GM18861 (cell line): Measurements from ENCODE around the gene TDRD1.

Experiments used
- ATAC-seq: cut with Tn5 transposase; IDR thresholded peaks from one replicate; pipeline ENCODE4 v1.9.1; 2021; ENCODE audit not compliant: unreplicated experiment

TDRD1 gene

DNA sequence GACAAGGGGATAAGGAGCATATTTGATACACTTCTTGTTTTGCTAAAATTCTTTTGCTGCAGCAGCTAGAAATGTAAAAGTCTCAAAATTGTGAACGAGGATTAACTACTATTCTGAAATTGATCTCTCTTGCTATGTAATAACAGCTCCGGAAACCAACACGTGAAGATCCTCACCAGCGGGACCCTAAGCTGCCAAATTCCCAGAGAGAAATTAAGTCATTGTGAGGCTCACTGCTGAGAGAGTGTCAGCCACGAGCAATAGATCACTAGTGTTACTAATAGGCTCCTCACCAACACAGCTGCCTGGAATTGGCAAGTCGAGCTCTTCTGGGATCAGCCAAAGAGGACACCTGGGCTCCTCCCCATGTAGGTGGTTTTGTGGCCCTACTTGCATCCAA, 54.3 kb downstream of the TDRD1 start:
- ATAC-seq, result no peak

DNA sequence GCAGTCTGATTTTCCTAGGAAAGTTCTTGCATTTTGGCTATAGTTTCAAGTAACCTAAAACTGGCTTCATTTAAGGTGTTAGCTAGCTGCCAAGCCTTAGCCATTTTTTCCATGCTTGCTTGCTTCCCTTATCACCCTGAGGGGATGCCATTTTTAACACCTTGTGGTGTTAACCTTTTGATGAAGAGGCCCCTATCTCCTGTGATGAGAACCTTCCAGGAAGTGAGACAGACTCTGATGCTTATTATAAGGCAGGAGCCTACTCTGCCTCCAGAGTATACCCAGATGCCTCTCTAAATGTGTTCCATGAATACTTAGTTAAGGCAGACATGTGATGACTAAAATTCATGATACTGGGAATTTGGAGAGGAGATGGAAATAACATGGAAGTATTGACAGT, 55.0 kb downstream of the TDRD1 start:
- no peak for ATAC-seq

DNA sequence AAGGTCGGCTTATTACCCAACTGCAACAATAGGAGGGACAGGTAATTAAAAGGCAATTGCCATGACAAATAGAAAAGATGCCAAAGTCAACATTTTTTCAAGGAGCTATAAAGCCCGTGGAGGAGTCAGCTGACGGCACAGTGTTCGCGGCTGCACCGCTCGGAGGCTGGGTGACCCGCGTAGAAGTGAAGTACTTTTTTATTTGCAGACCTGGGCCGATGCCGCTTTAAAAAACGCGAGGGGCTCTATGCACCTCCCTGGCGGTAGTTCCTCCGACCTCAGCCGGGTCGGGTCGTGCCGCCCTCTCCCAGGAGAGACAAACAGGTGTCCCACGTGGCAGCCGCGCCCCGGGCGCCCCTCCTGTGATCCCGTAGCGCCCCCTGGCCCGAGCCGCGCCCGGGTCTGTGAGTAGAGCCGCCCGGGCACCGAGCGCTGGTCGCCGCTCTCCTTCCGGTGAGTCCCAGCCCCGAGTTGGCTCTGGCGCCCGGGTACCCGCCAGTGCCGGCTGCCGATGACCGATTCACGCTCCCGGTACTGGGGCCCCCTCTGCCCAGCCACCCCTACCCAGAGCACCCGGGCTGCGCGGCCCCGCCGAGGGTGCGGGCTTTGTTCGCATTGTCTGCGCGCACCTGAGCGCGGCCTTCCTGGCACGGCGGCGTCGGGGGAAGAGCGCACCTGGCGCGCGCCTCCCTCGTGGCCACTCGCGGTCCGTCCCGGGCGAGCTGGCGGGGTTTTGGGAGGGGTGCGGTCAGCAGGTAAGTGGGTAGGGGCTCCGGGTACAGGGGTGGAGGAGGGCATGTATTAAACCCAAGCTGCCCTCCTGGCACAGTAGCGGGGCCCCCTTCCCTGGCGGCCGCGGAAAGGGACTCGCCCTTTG, 60.2 kb downstream of the TDRD1 start, which contains the start of gene VWA2:
Gene VWA2, plus strand, starts transcription at position 138 of the 877 bp plus-strand sequence. CDS start 9,460 bp downstream, outside the sequence.
- no peak for ATAC-seq

DNA sequence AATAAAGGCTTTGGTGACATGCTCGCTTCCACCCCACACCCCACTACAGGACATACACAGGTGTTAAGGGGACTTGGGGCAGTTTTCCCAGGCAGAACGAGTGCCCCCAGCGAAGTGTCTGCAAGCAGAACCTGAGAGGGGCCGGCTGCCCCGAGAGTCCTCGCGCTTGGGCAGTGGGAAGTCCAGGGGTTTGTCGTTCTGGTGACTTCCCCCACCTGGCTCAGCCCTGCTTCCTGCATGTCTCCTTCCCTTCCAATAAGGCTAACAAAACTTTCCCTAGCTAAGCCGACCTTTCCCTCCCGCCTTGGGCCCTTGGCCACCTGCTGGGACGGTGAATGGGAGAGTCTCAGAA, 60.8 kb downstream of the TDRD1 start:
- no peak for ATAC-seq

DNA sequence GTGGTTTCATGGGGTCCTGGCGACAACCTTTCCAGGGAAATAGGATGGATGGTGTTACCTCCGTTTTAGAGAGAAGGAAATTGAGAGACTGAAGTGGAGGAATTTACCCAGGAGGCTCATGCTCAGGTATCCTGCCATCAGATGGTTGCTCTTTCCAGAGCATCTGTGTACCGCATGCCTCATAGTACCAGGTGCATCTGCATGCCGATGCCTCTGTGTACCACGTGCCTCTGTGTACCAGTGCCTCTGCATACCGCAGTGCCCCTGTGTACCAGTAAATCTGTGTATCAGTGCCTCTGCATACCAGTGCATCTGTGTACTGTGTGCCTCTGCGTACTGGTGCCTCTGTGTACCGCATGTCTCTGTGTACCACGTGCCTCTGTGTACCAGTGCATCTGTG, 63.1 kb downstream of the TDRD1 start:
- ATAC-seq, result no peak

DNA sequence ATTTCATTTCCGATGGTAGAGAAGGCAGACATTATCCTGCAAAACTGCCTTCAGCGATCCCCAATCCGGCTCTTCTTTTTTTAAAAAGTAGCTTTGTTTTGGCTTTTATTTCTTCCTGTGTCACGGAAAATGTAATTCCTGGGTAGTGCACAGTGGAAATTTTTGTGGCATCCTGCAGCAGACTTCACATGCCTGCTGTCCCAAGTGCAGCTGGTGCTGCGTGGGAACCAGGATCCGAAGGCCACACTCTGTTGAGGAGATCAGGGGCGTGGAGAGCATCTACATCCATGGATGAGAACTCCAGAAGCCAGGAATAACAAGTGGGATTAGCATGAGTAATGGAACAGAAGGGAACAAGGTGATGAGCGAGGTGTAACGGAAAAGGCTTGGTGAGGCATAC, 64.5 kb downstream of the TDRD1 start:
- no peak for ATAC-seq

DNA sequence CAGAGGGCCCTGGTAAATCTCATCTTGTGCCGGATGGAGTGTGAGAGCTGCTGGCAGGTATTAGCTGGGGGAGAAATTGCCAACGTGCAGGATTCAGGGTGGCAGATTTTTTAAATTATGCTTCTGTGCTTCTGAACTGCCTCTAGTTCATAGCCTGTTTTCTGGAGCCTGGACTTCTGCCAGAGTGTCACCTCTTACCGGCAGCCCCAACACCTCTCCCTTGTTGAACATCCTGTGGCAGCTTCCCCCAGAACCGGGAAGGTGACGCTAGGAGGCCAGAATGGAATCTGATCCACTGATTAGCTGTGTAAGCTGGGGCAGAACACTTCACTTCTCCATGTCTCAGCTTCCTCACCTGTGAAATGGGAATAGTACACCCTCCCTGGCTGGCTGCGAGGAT, 65.0 kb downstream of the TDRD1 start:
- ATAC-seq, result no peak

DNA sequence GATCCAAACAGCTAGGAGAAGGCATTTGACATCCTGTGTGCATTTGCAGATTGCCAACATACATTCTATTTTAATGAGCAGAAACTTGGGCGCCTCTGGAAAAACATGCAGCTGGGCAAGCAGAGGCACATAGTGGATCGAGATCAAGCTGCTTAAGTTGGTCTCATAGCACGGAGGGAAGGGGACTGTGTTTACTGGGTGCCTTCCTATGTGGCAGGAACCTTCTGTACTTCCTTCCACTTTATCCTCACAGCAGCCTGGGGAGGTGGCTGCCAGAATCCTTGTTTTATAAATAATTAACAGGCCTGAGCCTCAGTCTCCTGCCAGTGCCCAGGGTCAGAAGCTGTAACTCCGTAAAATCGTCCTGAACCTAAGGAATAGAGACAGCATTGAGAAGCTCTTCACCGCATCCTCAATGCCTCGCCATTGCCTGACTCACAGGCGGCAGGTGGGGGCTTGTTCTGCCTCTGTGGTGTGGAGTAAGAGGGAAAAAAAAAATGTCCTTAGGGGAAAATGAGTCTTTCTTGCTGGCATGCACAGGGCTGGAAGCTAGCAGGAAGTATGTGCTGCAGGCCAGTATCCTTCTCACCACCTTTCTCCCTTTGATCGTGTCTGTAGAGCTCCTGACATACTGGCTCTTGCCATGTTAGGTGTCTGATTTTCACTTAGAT, 66.1 kb downstream of the TDRD1 start:
- ATAC-seq, result no peak

DNA sequence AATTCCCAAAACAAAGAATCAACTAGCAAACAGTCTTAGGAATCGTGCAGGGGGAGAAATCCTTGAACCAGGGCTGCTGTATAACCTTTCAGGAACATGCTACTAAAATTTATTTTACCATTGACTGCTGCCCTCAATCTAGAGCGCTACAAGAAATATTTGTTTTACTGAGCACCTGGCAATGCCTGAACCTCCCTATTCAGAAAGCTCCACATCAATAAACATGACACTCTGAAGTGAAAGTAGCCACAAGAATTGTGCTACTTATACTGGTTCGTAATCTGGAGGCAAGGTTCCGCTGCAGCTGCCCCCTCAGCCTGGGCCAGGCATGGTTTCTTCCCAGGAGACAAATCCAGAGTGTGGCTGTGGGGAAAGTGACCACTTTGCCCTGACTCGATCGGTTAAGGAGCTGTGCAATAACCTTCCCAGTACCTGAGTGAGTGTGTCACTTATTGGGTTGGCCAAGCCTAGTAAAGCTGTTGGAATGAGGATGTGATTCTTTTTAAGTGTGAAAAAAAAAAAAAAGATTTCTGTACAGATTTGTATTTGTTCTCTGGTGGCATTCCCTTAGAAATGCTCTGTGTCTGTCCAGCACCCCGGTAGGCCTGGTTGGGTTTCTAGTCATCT, 67.6 kb downstream of the TDRD1 start:
- ATAC-seq, result no peak

DNA sequence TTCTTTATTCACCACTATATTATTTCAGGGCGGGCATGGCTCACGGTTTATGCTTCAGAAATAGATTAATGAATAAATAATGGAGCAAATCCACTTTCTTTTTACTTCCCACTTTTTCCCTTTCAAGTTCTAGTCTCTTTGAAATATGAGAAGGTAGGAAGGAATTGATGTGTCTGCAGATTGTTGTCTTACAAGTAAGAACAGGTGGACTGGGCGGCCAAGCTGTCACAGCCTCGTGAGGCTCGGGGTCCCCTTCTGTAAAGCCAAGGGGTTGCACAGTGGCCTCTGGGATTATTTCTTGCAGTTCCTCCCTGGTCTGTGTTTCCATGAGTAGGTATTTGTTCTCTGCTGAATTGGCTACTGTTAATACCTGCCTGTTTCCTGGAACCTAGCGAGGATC, 71.1 kb downstream of the TDRD1 start:
- no peak for ATAC-seq

DNA sequence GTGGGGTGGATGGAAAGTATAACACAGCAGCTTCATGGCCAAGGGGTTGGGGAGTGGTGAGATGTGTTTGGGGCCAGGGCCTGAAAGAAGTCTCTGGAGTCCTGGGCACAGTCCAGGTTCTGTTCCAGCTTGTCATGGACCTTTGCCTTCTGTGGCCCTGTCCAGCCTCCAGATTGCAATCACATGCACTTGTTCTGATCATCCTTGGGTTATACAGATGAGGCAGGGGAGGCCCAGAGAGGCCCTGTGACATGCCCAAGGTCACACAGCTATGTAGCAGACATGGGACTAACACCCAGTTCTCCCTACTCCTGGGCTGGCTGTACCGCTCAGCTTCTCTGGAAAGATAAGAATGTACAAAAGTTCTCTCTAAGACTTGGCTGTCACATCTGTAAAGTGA, 71.6 kb downstream of the TDRD1 start:
- no peak for ATAC-seq

DNA sequence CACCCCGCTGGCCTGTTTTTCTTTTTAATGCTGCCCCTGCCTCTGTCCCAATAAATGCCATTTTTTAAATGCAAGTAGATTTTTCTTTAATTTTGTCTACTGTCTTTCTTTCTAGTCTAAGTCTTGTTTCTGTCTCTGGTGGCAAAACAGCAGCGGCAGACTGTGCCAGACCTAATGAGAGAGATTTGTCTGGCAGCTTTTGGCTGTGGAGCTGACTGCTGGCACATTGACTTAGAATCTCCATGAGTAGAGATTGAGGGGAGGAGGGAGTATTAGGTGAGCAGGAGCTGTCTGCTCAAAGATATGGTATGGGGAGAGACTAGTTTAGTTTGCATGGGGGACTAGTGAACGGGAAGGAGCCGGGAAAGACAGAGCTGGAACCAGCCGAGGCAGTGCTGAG, 72.9 kb downstream of the TDRD1 start:
- no peak for ATAC-seq

DNA sequence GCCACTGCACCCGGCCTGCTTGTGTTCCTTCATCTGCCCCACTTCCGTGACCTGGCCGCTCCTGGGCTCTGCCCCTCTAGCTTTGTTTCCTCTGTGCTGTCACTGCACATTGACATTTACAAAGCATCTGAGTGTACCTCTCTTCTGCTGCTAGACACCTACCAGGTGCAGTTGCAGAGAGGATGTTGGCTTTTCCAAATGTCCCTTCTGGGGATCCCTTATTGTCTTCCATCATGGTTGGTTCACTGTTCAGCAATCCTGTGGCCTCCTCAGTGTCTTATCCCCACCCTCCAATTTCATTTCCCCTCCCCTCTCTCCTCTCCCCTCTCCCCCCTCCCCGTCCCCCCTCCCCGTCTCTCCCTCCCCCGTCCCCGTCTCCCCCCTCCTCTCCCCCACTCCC, 73.7 kb downstream of the TDRD1 start:
- ATAC-seq, result no peak

DNA sequence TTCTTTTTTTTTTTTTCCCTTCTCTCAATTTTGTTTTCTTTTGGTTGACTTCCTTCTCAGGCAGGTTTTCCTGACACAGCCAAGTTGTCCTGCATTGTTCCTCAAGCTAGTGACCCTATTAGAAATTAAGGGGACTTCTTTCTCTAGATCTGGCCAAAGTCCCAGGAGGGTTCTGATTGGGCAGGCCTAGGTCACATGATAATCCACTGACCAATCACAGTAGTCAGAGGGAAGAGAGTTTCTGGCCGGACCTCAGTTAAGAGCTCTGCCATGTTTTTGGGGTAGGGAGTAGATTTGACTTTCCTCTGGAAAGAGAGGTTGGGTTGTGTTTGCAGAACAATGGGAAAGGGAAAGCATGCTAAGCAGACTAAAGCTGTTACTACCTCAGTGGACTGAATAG, 76.1 kb downstream of the TDRD1 start:
- no peak for ATAC-seq

DNA sequence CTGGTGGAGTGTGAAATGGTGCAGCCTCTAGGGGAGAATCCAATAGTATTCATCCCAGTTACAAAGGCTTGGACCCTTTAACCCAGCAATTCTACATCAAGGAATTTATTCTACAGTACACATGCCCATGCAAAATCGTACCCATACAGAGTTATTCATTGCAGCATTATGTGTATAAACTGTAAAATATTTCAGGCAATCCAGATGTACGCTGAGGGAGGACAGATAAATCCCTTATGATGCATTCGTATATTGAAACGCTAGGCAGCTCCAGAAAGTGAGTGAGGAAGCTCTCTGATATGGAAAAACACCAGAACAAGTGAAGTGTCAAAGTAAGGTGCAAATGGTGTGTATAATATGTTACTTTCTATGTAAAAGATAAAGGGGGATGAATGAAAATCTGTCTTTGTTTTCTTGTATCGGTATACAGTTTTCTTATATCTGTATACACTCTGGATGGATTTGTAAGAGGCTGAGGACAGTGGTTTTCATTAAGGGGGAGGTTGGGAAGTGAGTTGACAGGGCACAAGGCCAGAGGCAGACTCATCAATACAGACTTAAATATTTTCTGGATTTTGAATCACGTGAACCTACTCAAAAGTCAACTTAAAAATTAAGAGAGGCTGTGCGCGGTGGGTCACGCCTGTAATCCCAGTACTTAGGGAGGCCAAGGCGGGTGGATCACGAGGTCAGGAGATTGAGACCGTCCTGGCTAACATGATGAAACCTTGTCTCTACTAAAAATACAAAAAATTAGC, 77.0 kb downstream of the TDRD1 start:
- ATAC-seq, result no peak

DNA sequence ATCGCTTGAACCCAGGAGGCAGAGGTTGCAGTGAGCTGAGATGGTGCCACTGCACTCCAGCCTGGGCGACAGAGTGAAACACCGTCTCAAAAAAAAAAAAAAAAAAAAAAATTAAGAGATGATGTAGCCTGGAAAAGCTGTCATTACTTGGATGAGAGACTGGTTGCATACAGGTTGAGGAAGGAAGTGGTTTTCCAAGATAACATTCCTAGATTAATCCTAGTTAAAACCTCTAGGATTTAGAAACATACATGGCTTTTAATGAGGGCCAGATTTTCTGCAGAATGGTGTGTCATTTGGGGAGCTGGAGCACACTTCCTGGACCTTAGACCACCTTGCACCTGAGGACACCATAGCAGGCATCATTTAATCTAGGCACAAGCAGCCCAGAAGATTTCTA, 77.7 kb downstream of the TDRD1 start:
- no peak for ATAC-seq

DNA sequence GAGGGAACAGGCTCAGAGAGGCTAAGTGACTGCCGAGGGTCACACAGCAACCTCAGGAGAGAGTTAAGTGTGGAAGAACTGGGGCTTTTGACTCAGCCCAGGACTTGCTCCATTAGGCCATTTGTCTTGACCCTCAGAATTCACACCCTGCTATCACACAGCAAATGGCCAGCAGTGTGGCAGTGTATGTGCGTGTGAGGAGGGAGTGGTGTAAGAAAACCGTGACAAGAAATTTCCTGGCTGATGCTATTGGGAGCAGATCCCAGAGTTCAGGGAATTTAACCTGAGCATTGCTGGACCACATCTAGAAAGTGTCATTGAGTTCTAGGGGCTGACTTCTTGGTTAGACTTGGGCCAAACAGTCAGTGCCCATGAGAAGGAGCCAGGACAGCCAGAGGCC, 78.3 kb downstream of the TDRD1 start:
- no peak for ATAC-seq

DNA sequence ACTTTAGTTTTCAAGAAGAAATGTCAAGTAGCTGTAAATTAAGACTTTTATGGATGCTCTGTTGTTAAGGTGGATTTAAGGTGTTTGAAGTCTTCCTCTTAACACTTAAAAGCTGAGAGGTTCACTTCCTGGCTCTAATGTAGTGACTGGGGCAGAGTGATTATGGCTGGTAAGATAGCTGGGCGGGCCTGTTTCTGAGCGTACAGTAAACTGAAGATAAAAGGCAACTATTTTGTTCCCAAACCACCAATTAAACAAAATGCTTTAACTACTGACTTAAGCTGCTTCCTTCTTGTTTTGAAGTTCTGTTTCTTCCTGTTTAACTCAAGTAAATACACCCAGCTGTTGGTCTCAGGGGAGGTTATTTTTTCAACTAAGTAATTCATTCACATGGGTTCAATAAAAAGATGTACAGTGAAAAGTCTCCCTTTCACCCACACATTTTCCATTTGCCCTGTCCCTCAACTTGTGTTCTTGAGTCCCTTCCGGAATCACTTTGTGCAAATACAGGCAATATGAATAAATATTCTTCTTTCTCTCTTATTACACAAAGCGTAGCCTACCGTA, 79.2 kb downstream of the TDRD1 start:
- no peak for ATAC-seq

DNA sequence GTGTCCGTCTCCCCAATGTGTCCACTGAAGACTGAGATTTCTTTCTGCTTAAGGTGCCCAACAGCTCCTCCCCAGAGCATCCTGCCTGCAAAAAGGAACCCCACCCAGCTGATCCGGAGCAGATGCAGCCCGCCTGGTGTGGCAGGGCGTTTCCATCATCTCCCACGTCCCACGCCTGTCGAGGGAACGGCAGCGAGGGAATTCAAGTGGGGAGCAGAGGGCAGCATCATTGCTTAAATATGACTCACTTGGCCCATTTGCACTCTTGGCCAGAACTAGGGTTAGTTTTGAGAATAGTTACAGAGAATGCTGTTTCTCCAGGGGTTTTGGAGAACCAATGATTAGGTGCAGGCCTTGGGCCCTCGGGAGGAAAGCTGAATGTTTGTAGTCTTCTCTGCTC, 80.7 kb downstream of the TDRD1 start:
- no peak for ATAC-seq

DNA sequence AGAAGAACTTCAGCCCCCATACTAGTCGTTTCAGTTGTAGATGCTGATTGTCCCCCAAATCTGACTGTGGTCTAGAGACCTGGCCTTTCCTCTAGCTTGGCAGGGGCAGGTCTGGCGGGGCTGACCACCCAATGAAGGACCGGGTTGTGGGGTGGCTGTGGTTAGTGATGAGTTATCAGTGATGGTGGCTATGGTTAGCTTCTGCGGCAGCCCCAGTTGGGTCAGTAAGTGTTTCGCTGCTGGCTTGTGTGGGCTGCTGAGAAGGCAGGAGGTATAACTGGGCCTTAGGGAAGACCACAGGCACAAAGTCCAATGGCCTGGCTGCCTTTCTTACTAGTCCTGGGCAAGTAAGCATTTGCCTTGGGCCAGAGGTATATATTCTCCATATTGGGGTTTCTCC, 81.2 kb downstream of the TDRD1 start:
- no peak for ATAC-seq

DNA sequence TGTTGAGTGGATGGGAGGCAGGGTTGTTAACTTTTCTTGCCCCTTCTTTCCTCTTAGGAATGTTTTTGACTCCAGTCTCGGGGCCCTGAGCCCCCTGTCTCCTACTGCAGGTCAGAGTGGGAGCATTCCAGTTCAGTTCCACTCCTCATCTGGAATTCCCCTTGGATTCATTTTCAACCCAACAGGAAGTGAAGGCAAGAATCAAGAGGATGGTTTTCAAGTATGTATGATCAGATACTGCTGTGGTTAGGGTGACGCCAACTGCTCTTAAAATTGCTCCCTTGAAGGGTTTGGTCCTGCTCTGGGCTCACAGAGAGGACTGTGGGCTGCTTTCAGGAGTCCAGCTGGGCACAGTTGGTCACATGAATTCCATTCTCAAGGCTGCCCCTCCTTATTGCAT, 81.9 kb downstream of the TDRD1 start:
- ATAC-seq, result no peak
